ENCODE data around the gene HEXD.

HEXD gene

GRCh38 chr17:82392941-82393340 lies 25.2 kb upstream of the HEXD start:
- no peak for TF ChIP-seq CTCF (IDR thresholded peaks at IDR 0.05; ENCODE audit: insufficient read depth, low read depth, low read length, missing control alignments)
- no peak for DNase-seq (ENCODE audit: low read depth)
- no peak overlapping the region for H3K4me3 ChIP-seq (ENCODE audit: low read depth, low read length)

- no peak for DNase-seq (ENCODE audit: low read depth)
- TF ChIP-seq CTCF (IDR thresholded peaks at IDR 0.05; ENCODE audit: insufficient read depth, low read depth, low read length, missing control alignments) = no peak
- H3K4me3 ChIP-seq (ENCODE audit: low read depth, low read length) = no peak overlapping the region
Measured at GRCh38 chr17:82394278-82394677, 23.9 kb upstream of the HEXD start.

GRCh38 chr17:82396601-82397435 lies 21.3 kb upstream of the HEXD start:
- no peak for TF ChIP-seq CTCF (IDR thresholded peaks at IDR 0.05; ENCODE audit: insufficient read depth, low read depth, low read length, missing control alignments)
- H3K4me3 ChIP-seq (ENCODE audit: low read depth, low read length) = no peak overlapping the region
- DNase-seq (ENCODE audit: low read depth) = no peak

- no peak for DNase-seq (ENCODE audit: low read depth)
- H3K4me3 ChIP-seq (ENCODE audit: low read depth, low read length) = no peak overlapping the region
- no peak for TF ChIP-seq CTCF (IDR thresholded peaks at IDR 0.05; ENCODE audit: insufficient read depth, low read depth, low read length, missing control alignments)
Measured at GRCh38 chr17:82397449-82398335, 20.5 kb upstream of the HEXD start.

- H3K4me3 ChIP-seq (ENCODE audit: low read depth, low read length) = no peak overlapping the region
- DNase-seq (ENCODE audit: low read depth) = no peak
- no peak for TF ChIP-seq CTCF (IDR thresholded peaks at IDR 0.05; ENCODE audit: insufficient read depth, low read depth, low read length, missing control alignments)
Measured at GRCh38 chr17:82399041-82399441, 19.1 kb upstream of the HEXD start.

GRCh38 chr17:82399601-82400101 lies 18.5 kb upstream of the HEXD start:
- TF ChIP-seq CTCF (IDR thresholded peaks at IDR 0.05; ENCODE audit: insufficient read depth, low read depth, low read length, missing control alignments) = no peak
- H3K4me3 ChIP-seq (ENCODE audit: low read depth, low read length) = no peak overlapping the region
- no peak for DNase-seq (ENCODE audit: low read depth)

All from GM12865 (cell line).